ENCODE results near the gene KLHDC4. TPM values are rescaled to one million over a fixed set of nuclear protein-coding genes. Genes with fewer than 3 reads are reported as not detected.

KLHDC4 gene
- total and polyA plus RNA-seq, 2 of the 4 experiments (the other 2 are of a cell fraction), result 13.6 to 19.0 TPM

GRCh38 chr16:87791295-87792204 is 25.8 kb upstream of the KLHDC4 start (continued):
- TF ChIP-seq USF2 (IDR thresholded peaks at IDR 0.05; ENCODE audit: low read depth, low read length), result no peak

All from IMR-90 (cell line).